ENCODE results near the gene VCAM1. TPM values are rescaled to one million over a fixed set of nuclear protein-coding genes. Genes with fewer than 3 reads are reported as not detected.

VCAM1 gene
- total and polyA plus RNA-seq, 2 of the 8 experiments (the other 6 are each of a cell fraction or from before 2014, with no cell fraction given): 0.21 TPM; not detected in 1

GRCh38 chr1:100778748-100779147, 59.2 kb downstream of the VCAM1 start (continued):
- no peak for TF ChIP-seq CHD7 (IDR thresholded peaks at IDR 0.05; ENCODE audit: insufficient replicate concordance, low read length)
- TF ChIP-seq RAD21 (IDR thresholded peaks at IDR 0.05 in 1 of 2, conservative IDR thresholded peaks at IDR 0.05 in 1 of 2; ENCODE audit: low read depth in 2 of 2, low read length in 2 of 2): no peak
- no peak for TF ChIP-seq BCL11A (IDR thresholded peaks at IDR 0.05; ENCODE audit: low read depth in 2 of 2, low read length in 2 of 2)
- TF ChIP-seq CHD1 (IDR thresholded peaks at IDR 0.05; ENCODE audit: low read depth, low read length): no peak
- no peak for TF ChIP-seq RBBP5 (IDR thresholded peaks at IDR 0.05; ENCODE audit: borderline replicate concordance, low read depth, low read length)
- no peak for TF ChIP-seq SIN3A (conservative IDR thresholded peaks at IDR 0.05 in 1 of 2, IDR thresholded peaks at IDR 0.05 in 1 of 2; ENCODE audit: low read depth in 1 of 2, low read length in 2 of 2)
- no peak for TF ChIP-seq CEBPB (IDR thresholded peaks at IDR 0.05; ENCODE audit: low read depth, low read length)
- no peak for TF ChIP-seq CHD2 (IDR thresholded peaks at IDR 0.05; ENCODE audit: low read length)
- TF ChIP-seq GTF2F1 (IDR thresholded peaks at IDR 0.05; ENCODE audit: borderline replicate concordance, low read depth, low read length): no peak
- no peak for TF ChIP-seq KDM5A (IDR thresholded peaks at IDR 0.05; ENCODE audit: low read length)
- TF ChIP-seq SP1 (IDR thresholded peaks at IDR 0.05; ENCODE audit: low read depth, low read length): no peak

Data from H1 (cell line).